MG63 (cell line): ENCODE measurements around the gene KMT2D. TPM values are rescaled to one million over a fixed set of nuclear protein-coding genes. Genes with fewer than 3 reads are reported as not detected.

ENCODE experiments used
- DNase-seq: peaks from one replicate; pipeline ENCODE4 v3.0.0-alpha.2; 2020
- H3K27me3 ChIP-seq: fragments of 250-450 bp; sonication (Bioruptor Pico); 2 replicates; pipeline ENCODE4 v1.5.1; 2020; ENCODE audit warnings: mild to moderate bottlenecking, moderate library complexity
- H3K36me3 ChIP-seq: fragments of 250-450 bp; sonication (Bioruptor Pico); 2 replicates; pipeline ENCODE4 v1.5.1; 2020; ENCODE audit warnings: mild to moderate bottlenecking, moderate library complexity
- H3K4me3 ChIP-seq: fragments of 250-450 bp; sonication (Bioruptor Pico); 2 replicates; pipeline ENCODE4 v1.5.1; 2020; ENCODE audit warnings: mild to moderate bottlenecking, moderate library complexity
- H3K9me3 ChIP-seq: fragments of 250-450 bp; sonication (Bioruptor Pico); 2 replicates; pipeline ENCODE4 v1.5.1; 2020; ENCODE audit warnings: mild to moderate bottlenecking, moderate library complexity
- total RNA-seq: library from RNA; depleted of rRNA; stranded (reverse); fragments of >200 nt; shearing (Covaris generic); gene quantifications from 2 replicates; pipeline ENCODE4 v1.2.3, GENCODE V29; 2014; ENCODE audit warnings: low replicate concordance

Gene KMT2D
- total RNA-seq, 1 experiment from 2014 or later: 8.6 TPM

DNA sequence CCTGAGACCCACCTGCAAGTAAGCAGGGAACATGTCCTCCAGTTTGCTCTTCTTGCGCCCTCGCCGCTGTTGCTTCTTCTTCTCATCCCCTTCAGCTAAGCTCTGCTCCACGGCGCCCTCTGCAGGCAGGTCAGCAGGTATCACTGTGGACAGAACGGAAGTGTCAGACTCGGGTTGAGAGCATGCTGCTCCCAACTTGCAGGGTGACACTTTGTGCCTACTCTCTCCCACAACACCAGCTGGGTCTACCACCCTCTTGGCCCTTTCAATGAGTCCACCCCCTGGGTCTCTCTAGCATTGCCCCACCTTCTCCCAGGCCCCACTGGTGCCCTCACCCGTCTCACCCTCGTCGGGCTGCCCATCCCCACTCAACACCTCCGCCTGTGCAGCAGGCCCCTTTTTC, 16.7 kb downstream of the KMT2D start:
- no peaks in the 10 kb centered on the region for H3K9me3 ChIP-seq
- H3K27me3 ChIP-seq: no peaks in the 10 kb centered on the region
- no peak overlapping the region for H3K4me3 ChIP-seq
- H3K36me3 ChIP-seq: peaks cover 82% of the 10 kb centered on the region
- DNase-seq: peak; percentile 45

DNA sequence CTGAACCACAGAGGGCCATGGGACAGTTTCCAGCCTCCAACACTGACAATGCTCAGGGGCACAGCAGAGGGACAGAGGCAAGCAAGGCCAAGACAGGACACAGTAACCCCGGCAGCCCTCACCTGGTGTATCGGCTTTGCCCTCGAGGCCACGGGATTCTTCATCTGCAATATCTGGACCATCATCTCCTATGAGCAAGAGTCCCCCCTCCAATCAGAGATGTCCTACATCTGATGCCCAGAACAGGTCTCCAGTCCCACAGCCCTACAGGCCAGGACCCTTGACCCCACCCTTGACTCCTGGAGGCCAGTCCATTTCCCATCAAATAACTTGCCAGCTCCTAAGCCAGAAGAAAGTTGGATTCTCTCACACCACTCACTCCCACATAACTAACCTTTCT, 17.4 kb downstream of the KMT2D start:
- Histone ChIP-seq H3K27me3 (no peaks in the 10 kb centered on the region), H3K4me3 (no peak overlapping the region), H3K9me3 (no peaks in the 10 kb centered on the region), H3K36me3 (peaks cover 81% of the 10 kb centered on the region)
- DNase-seq: no peak

DNA sequence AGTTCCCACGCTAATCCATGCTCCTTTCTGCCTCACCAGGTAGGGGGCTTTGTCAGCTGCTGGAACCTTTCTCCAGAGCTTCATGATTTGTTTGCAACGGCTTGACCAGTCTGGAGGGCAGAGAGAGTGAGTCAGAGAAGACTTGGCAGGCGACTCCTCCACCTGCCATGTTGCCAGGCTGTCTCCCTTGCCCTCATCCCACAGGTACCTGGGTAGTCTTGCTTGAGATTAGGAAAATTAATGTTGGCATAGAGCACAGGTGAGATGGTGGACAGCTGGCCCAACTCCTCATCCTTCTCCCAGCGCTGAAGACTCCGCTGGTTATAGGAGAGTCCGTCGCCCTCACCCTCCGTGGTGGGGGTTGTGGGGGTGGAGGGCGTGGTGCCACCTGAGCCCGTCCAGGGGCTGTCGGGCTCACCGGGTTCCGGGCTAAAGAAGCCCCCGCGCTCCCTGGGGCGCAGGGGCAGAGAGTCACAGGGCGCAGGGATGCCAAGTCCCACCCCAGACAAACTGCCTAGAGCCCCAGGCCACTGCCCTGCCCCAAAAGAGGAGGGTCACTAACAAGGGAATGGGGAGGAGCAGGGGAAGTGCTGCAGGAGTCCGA, 18.6 kb downstream of the KMT2D start:
- Histone ChIP-seq H3K27me3 (no peaks in the 10 kb centered on the region), H3K4me3 (no peak overlapping the region), H3K36me3 (peaks cover 84% of the 10 kb centered on the region), H3K9me3 (no peaks in the 10 kb centered on the region)
- DNase-seq: no peak

DNA sequence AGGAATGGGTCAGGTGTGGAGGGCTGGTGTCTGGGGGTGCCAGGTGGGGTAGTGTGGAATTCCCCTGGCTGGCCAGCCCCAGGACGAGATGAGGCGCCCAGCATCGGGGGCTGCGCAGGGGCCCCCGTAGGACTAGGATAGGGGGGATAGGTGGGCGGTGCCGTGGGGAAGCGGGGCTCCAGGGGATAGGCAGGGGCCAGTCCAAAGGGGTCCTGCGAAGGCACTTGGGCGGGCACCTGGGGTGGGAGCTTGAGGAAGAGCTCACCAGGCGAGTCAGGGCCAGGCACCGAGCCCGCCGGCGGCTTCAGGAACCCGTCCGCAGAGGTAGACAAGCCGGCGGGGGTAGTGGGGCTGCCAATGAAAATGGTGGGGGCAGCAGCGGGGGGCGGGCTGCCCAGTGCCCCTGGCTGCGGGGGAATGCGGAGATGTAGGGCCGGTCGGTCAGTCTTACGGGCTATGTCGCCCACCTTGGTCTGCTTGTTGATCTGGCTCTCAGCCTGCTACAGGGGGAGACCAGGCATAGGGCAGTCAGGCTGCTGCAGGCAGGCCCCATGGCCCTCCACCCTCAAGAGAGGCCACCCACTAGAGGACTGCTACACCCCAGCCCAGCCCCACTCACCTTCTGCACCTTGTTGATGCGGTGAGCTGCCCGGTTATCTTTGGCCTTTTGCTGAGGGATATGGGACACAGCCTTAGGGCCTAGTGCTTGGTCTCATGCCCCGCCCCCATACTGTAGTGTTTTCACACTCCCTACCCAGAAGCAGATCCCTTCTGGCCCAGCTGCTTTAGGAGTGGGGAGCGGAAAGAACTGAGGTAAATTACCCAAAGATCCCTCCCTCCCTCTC, 19.3 kb downstream of the KMT2D start:
- no peak overlapping the region for H3K4me3 ChIP-seq
- no peaks in the 10 kb centered on the region for H3K27me3 ChIP-seq
- no peaks in the 10 kb centered on the region for H3K9me3 ChIP-seq
- DNase-seq: no peak
- peaks cover 84% of the 10 kb centered on the region for H3K36me3 ChIP-seq

DNA sequence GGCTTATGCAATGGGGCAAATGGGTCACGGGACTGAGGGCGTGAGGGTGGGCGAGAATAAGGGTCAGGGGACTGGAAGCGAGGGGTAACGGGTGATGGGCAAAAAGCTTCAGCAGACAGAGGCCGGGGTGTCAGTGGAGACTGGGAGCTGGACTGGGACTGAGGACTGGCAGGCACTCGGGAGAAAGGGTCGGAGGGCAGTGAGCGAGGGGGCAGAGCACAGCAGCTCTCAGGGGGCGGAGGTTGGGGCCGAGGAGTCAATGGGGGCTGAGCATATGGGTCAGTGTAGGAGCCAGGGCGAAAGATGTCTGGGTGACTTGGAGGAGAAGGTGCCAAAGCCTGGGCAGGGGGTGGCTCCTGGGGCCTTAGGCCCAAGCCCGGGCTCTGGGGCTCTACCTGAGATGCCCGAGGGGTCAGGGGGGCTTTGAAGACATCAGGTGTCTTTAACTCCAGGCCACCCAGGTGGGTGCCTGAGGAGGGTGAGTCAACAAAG, 20.2 kb downstream of the KMT2D start:
- no peak for DNase-seq
- peaks cover 86% of the 10 kb centered on the region for H3K36me3 ChIP-seq
- H3K4me3 ChIP-seq: no peak overlapping the region
- no peaks in the 10 kb centered on the region for H3K27me3 ChIP-seq
- no peaks in the 10 kb centered on the region for H3K9me3 ChIP-seq

DNA sequence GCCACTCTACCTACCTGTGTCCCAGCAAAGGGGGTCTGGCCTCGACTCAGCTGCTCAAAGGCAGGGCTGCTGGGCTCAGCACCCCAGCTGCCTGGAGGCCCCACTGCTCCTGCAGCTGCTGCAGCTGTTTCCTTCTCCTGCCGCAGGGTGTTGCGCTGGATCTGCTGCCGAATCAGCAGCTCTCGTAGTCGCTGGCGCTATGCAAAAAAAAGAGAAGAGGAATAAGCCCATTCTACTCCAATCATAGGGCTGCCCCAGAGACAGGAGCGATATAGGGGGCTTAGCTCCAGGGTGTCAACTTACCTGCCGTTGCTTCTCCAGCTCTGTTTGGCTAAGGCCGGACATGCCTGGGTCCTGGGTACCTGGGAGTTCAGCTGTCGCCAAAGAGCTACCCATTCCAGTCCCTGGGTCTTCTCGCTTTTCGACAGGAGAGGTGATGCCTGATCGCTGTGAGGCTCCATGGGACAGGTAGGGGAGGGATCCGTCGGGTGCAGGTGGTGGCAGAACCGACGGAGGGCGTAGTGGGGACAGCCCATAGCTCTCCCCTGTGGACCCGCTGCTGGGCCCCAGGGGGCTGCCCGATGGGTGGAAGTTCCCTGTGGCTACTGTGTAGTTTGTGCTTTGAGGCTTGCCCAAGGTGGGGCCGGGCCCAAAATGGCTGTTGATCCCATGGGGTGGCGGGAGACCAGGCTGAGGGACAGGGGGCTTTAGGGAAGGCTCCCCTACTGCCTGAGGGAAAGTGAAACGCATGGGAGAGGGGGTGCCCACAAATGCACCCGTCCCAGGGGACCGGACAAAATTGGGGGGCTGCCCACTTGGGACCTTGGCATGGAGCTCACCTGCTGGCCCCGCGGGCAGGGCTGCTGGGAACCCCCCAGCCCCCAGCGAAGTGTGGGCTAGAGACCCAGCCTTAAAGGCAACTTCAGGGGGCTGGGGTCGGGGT, 20.9 kb downstream of the KMT2D start:
- no peak overlapping the region for H3K4me3 ChIP-seq

DNA sequence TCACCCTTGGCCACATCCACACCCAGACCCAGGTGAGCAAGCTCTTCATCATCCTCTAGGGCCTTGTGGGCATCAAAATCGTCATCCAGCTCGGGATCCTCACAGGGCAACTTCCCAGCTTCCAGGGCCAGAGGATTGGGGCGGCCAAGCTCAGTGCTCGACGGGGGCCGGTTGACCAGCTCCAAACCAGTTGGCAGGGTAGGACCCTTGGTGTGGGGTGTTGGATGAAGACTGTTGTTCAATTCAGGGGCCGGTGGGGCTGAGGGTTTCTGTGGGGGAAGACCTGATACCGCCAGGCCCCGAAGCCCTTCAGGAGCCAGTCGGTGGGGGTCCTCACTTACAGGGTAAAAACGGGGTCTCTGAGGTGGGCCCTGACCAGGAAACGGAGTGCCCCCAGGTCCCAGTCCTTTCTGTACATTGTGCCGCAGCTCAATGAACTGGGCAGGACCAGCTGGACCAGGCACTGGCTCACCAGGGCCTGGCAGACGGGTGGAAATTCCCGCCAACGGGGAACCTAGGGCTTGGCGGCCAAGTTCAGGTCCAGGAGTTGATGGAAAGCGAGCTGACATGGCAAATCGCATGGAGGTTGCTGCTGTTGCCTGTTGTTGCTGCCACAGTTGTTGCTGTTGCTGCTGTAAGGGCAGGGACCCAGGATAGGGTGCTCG, 22.2 kb downstream of the KMT2D start:
- no peaks in the 10 kb centered on the region for H3K9me3 ChIP-seq
- DNase-seq: no peak
- no peaks in the 10 kb centered on the region for H3K27me3 ChIP-seq
- H3K36me3 ChIP-seq: peaks cover 88% of the 10 kb centered on the region
- no peak overlapping the region for H3K4me3 ChIP-seq

More for the DNA sequence above, 20.9 kb downstream of the KMT2D start:
- Histone ChIP-seq H3K27me3 (no peaks in the 10 kb centered on the region), H3K9me3 (no peaks in the 10 kb centered on the region), H3K36me3 (peaks cover 87% of the 10 kb centered on the region)
- DNase-seq: no peak

DNA sequence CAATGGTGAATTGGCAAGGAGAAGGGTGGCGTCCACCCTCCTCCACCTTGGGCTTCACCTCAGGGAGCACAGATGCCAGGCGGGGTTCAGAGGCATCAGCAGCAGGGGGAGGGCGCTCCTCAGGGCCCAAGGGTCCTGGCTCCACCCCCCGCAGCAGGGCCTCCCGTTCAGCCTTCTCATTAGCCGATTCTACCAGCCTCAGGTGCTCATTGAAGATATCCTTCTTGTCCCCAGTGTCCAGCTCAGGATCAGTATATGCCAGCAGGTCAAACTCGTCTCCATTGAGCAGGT, 22.7 kb downstream of the KMT2D start:
- no peaks in the 10 kb centered on the region for H3K9me3 ChIP-seq
- no peak overlapping the region for H3K4me3 ChIP-seq
- H3K36me3 ChIP-seq: peaks cover 87% of the 10 kb centered on the region
- no peaks in the 10 kb centered on the region for H3K27me3 ChIP-seq
- no peak for DNase-seq

DNA sequence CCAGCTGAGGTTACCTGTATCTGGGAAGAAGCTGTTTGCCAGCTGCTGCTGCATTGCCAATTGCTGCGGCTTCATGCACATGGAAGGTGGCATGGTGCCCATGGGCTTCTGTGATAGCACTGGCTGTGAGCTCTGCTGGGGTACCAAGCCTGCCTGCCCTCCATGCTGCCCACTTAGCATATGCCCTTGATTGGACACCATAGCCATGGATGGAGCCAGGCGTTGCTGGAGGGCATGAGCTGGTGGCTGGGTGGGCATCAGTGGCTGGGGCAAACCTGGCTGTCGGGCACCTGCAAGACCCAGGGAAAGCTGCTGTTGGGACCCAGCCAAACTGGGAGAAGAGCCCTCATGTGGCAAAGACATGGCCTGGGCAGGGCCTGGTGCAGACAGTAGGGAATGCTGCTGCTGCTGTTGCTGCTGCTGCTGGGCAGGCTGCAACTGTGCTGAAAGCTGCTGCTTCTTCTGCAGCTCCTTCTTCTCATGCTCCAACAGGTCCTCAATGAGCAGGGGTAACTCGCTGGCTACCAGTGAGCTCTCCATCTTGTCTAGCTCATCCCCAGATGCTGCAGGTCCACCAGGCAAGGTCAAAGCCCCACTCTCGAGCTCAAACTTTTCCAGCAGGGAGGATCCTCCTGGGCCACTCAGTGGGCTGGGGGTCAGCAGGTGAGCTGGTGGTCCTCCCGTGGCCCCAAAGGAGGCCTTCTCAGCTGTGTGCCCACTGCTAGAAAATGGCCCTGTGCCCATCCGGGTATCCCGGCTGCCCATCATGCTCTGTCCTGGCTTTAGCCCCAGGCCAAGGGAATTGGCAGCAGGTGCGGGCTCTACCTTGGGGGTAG, 23.3 kb downstream of the KMT2D start:
- Histone ChIP-seq H3K36me3 (peaks cover 87% of the 10 kb centered on the region), H3K4me3 (no peak overlapping the region), H3K27me3 (no peaks in the 10 kb centered on the region), H3K9me3 (no peaks in the 10 kb centered on the region)
- no peak for DNase-seq

DNA sequence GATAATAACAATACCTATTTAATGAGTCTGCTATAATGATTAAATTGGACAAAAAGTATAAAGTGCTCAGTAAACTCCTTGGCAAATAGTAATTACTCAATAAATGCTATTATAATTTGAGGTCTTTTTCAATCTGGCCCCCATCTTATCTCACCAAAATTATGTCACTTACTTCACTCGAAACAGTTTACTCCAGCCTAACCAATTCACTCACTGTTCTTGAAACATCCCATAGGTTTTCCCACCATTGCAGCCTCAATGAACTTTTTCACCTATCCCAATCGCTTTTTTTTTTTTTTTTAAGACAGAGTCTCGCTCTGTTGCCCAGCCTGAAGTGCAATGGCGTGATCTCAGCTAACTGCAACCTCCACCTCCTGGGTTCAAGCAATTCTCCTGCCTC, 24.6 kb downstream of the KMT2D start:
- Histone ChIP-seq H3K9me3 (no peaks in the 10 kb centered on the region), H3K27me3 (no peaks in the 10 kb centered on the region), H3K4me3 (no peak overlapping the region), H3K36me3 (peaks cover 91% of the 10 kb centered on the region)
- DNase-seq: no peak

DNA sequence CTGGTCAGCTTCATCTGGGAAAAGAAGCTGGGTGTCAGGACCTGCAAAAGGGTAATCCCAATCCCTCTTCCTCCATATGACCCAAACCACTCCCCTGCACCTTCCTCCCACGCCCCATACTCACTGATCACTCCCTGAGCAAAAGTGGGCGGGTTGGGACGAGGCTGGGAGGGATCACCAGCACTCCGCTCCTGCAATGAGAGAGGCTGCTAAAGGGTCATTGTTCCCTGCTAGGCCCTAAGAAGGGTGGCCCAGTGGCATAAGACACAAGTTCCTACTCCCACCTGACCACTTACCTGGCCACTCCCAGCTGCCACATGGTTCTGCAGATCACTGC, 26.3 kb downstream of the KMT2D start:
- DNase-seq: no peak
- H3K4me3 ChIP-seq: no peak overlapping the region
- H3K27me3 ChIP-seq: no peaks in the 10 kb centered on the region
- H3K9me3 ChIP-seq: no peaks in the 10 kb centered on the region
- peaks cover 88% of the 10 kb centered on the region for H3K36me3 ChIP-seq

DNA sequence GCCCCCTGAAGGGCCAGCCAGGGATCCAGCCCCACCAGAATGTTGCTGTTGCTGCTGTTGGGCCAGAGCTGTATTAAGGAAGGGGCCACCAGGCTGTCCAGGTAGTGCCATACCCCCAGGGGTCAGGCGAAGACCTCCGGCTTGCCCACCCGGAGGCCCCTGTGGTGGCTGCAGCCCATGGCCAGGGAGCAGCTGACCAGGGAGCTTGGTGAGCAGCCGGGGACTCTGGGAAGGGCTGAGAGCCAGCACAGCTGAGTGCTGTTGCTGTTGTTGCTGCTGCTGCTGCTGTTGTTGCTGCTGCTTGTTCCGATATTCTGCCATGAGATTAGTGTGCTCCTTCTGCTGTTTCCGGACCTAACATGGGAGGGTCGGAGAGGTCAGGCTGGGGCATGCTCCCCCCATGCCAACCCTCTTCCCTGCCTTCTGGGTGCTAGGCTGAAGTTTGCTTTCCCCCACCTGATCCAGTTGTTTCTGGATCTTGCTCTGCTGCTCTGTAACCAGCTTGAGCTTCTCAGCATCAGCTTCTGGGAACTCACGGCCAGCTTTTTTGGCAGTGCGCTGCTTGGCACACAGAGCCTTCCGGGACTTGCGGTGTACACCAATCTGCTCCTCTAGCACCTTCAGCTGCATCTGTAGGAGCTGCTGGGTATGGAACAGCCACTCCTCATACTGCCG, 26.8 kb downstream of the KMT2D start:
- Histone ChIP-seq H3K4me3 (no peak overlapping the region), H3K9me3 (no peaks in the 10 kb centered on the region), H3K36me3 (peaks cover 88% of the 10 kb centered on the region), H3K27me3 (no peaks in the 10 kb centered on the region)
- DNase-seq: no peak

DNA sequence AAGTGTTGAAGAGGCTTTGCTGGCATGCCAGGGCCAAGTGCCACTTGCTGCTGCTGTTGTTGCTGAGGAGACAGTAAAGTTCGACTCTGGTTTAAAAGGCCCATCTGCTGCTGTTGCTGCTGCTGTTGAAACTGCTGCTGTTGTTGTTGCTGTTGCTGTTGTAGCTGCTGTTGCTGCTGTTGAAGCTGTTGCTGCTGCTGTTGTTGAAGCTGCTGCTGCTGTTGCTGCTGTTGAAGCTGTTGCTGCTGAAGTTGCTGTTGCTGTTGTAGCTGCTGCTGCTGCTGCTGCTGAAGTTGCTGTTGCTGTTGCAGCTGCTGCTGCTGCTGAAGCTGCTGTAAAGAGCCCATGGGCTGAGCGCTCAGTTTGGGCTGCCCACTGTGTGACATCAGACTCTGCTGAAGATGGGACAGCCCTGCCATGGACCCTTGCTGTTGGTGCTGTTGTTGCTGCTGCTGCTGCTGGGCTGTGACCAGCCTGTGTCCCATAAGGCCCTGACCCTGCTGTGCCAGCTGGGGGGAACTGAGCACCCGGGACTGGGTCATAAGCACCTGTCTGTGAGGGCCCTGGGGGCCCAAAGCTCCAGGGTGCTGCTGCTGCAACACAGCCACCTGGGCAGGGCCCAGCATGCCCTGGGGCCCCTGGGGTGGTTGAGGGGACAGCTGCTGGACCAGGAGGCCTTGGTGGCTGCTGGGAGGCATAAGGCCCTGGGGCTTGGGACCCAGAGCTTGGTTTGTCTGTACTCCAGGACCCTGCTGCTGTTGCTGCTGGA, 27.7 kb downstream of the KMT2D start:
- Histone ChIP-seq H3K36me3 (peaks cover 89% of the 10 kb centered on the region), H3K4me3 (no peak overlapping the region), H3K27me3 (no peaks in the 10 kb centered on the region), H3K9me3 (no peaks in the 10 kb centered on the region)
- no peak for DNase-seq

DNA sequence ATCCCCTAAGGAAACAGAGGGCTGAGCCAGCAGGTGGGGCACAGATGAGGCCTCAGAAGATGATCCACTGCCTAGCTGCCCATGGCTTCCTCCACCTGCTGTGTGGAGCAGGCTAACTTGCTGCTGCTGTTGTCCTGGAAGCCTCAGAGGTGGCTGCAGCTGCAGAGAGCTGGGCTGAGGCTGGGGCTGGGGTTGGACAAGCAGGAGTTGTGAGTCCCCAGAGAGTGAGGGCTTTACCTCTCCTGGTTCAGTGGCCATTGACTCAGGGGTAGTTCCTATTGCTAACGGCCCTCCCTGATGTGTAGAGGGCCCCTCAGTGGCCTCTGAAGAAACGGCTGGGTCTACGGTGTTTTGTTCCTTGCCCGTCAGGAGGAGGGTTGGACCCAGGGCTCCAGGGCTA, 28.3 kb downstream of the KMT2D start:
- no peaks in the 10 kb centered on the region for H3K27me3 ChIP-seq
- H3K4me3 ChIP-seq: no peak overlapping the region
- H3K9me3 ChIP-seq: no peaks in the 10 kb centered on the region
- peaks cover 88% of the 10 kb centered on the region for H3K36me3 ChIP-seq
- DNase-seq: no peak

DNA sequence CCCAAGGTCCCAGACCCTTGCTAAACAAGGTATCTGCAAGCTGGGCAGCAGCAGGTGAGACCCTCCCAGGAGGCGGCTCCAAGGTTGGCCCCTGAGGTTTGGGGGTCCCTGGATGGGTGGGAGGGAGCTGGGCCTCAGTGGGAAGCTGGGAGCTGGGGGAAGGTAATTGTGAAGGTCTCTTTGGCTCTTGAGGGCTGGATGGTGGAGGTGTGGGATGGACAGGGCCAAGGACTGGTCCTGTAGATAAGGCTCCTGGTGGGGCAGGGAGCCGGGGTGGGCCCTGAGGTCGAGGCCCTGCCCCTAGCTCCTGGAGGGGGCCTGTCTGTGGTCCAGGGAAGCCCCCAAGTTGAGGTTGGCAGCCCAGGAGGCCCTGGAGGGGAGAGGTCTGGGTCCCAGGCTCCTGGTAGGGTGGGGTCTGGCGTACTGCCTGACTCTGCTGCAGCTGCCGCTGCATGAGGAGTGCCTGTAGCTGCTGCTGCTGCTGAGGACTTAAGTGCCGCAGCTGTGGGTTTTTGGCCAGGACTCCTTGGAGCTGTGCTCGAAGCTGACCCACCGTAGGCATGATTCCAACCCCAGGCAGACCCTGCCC, 28.9 kb downstream of the KMT2D start:
- H3K36me3 ChIP-seq: peaks cover 82% of the 10 kb centered on the region
- no peak for DNase-seq
- H3K4me3 ChIP-seq: no peak overlapping the region

More for the DNA sequence above, 28.9 kb downstream of the KMT2D start:
- H3K9me3 ChIP-seq: no peaks in the 10 kb centered on the region
- no peaks in the 10 kb centered on the region for H3K27me3 ChIP-seq
